HEK293 (cell line): ENCODE measurements around the gene PRKCA.

Source experiments
- CTCF ChIA-PET: fragments of 350-600 bp; formaldehyde crosslinking; extraction: SDS; loops from one replicate; lab custom pipeline; 2021; ENCODE audit warnings: antibody characterized with exemption; lab: Yijun Ruan, JAX
- POLR2A ChIA-PET: fragments of 300-600 bp; formaldehyde crosslinking; extraction: SDS; loops from one replicate; lab custom pipeline; 2020; ENCODE audit warnings: antibody characterized with exemption, inconsistent platforms; lab: Yijun Ruan, JAX
- H3K27ac ChIP-seq: fragments of 200-500 bp; sonication (Bioruptor generic); 2 replicates; pipeline ENCODE4 v1.5.1; 2014; ENCODE audit warnings: low read depth, low read length, control low read depth, inconsistent platforms; ENCODE audit errors: extremely low read depth
- H3K36me3 ChIP-seq, 2 experiments: fragments of 200-500 bp in 1 of 2; sonication (Bioruptor generic) in 1 of 2; 1 replicate in 1 of 2; 2 replicates in 1 of 2; pipeline ENCODE4 v1.5.1; 2014 to 2017; ENCODE audit warnings: inconsistent platforms in 2 of 2, low read length in 2 of 2; ENCODE audit not compliant: control insufficient read depth in 2 of 2, insufficient read depth in 1 of 2
- H3K4me1 ChIP-seq: fragments of 200-500 bp; sonication (Bioruptor generic); 2 replicates; pipeline ENCODE4 v1.5.1; 2014; ENCODE audit warnings: mild to moderate bottlenecking, low read length, inconsistent platforms; ENCODE audit not compliant: control insufficient read depth, insufficient read depth
- H3K4me3 ChIP-seq: 2 replicates; pipeline ENCODE4 v1.5.1; 2011; ENCODE audit warnings: low read depth, mild to moderate bottlenecking, control low read depth, low read length, moderate library complexity
- H3K9me3 ChIP-seq: fragments of 200-500 bp; sonication (Bioruptor generic); 2 replicates; pipeline ENCODE4 v1.5.1; 2014; ENCODE audit warnings: low read depth, low read length, inconsistent platforms; ENCODE audit not compliant: control insufficient read depth, insufficient read depth
- BCL11A ChIP-seq: fragments of 450-650 bp; formaldehyde crosslinking; IDR thresholded peaks from 2 replicates; pipeline ENCODE4 v1.5.1; 2016; ENCODE audit warnings: low read depth, missing biosample characterization, missing genetic modification characterization
- EGR2 ChIP-seq: fragments of 450-650 bp; formaldehyde crosslinking; IDR thresholded peaks from 2 replicates; pipeline ENCODE4 v1.5.1; 2016; ENCODE audit warnings: low read depth, missing biosample characterization, missing genetic modification characterization
- KLF10 ChIP-seq: fragments of 450-650 bp; IDR thresholded peaks from 2 replicates; pipeline ENCODE4 v1.5.1; 2018; ENCODE audit warnings: missing biosample characterization, mild to moderate bottlenecking, missing genetic modification characterization
- KLF16 ChIP-seq: fragments of 450-650 bp; formaldehyde crosslinking; IDR thresholded peaks from 2 replicates; pipeline ENCODE4 v1.5.1; 2017; ENCODE audit warnings: missing biosample characterization, missing genetic modification characterization
- SP3 ChIP-seq: fragments of 450-650 bp; formaldehyde crosslinking; IDR thresholded peaks from 2 replicates; pipeline ENCODE4 v1.5.1; 2016; ENCODE audit warnings: missing biosample characterization, missing genetic modification characterization
- ZBTB7A ChIP-seq: fragments of 450-650 bp; formaldehyde crosslinking; IDR thresholded peaks from 2 replicates; pipeline ENCODE4 v1.5.1; 2016; ENCODE audit warnings: low read depth, missing biosample characterization, missing genetic modification characterization
- ZFP3 ChIP-seq: fragments of 450-650 bp; formaldehyde crosslinking; IDR thresholded peaks from 2 replicates; pipeline ENCODE4 v1.5.1; 2016; ENCODE audit warnings: low read depth, missing biosample characterization, missing genetic modification characterization
- ZNF133 ChIP-seq: fragments of 450-650 bp; formaldehyde crosslinking; IDR thresholded peaks from 2 replicates; pipeline ENCODE4 v1.5.1; 2016; ENCODE audit warnings: missing biosample characterization, missing genetic modification characterization
- ZNF16 ChIP-seq: fragments of 450-650 bp; formaldehyde crosslinking; IDR thresholded peaks from 2 replicates; pipeline ENCODE4 v1.5.1; 2016; ENCODE audit warnings: low read depth, missing biosample characterization, missing genetic modification characterization
- ZNF202 ChIP-seq: fragments of 450-650 bp; formaldehyde crosslinking; IDR thresholded peaks from 2 replicates; pipeline ENCODE4 v1.5.1; 2016; ENCODE audit warnings: missing biosample characterization, missing genetic modification characterization, borderline replicate concordance
- ZNF211 ChIP-seq: fragments of 450-650 bp; formaldehyde crosslinking; IDR thresholded peaks from 2 replicates; pipeline ENCODE4 v1.5.1; 2016; ENCODE audit warnings: low read depth, missing biosample characterization, missing genetic modification characterization
- ZNF302 ChIP-seq: fragments of 450-650 bp; formaldehyde crosslinking; IDR thresholded peaks from 2 replicates; pipeline ENCODE4 v1.5.1; 2016; ENCODE audit warnings: missing biosample characterization, missing genetic modification characterization, low read depth
- ZNF394 ChIP-seq: fragments of 450-650 bp; formaldehyde crosslinking; IDR thresholded peaks from 2 replicates; pipeline ENCODE4 v1.5.1; 2016; ENCODE audit warnings: missing biosample characterization, missing genetic modification characterization, mild to moderate bottlenecking, moderate library complexity, borderline replicate concordance
- ZNF48 ChIP-seq: fragments of 450-650 bp; formaldehyde crosslinking; IDR thresholded peaks from 2 replicates; pipeline ENCODE4 v1.5.1; 2016; ENCODE audit warnings: missing biosample characterization, missing genetic modification characterization
- ZNF529 ChIP-seq: fragments of 450-650 bp; formaldehyde crosslinking; IDR thresholded peaks from 2 replicates; pipeline ENCODE4 v1.5.1; 2017; ENCODE audit warnings: missing genetic modification characterization, missing biosample characterization; ENCODE audit not compliant: insufficient replicate concordance
- ZNF530 ChIP-seq: fragments of 450-650 bp; formaldehyde crosslinking; IDR thresholded peaks from 2 replicates; pipeline ENCODE4 v1.5.1; 2016; ENCODE audit warnings: low read depth, missing biosample characterization, missing genetic modification characterization
- ZNF548 ChIP-seq: fragments of 450-650 bp; formaldehyde crosslinking; IDR thresholded peaks from 2 replicates; pipeline ENCODE4 v1.5.1; 2016; ENCODE audit warnings: missing biosample characterization, missing genetic modification characterization
- ZNF629 ChIP-seq: fragments of 450-650 bp; formaldehyde crosslinking; IDR thresholded peaks from 2 replicates; pipeline ENCODE4 v1.5.1; 2017; ENCODE audit warnings: missing biosample characterization, missing genetic modification characterization
- ZNF677 ChIP-seq: fragments of 450-650 bp; IDR thresholded peaks from 2 replicates; pipeline ENCODE4 v1.5.0; 2018; ENCODE audit warnings: missing biosample characterization, mild to moderate bottlenecking, missing genetic modification characterization, moderate library complexity
- ZNF707 ChIP-seq: fragments of 450-650 bp; formaldehyde crosslinking; IDR thresholded peaks from 2 replicates; pipeline ENCODE4 v1.5.1; 2016; ENCODE audit warnings: missing biosample characterization, missing genetic modification characterization
- ZSCAN23 ChIP-seq: fragments of 450-650 bp; formaldehyde crosslinking; IDR thresholded peaks from 2 replicates; pipeline ENCODE4 v1.5.1; 2016; ENCODE audit warnings: missing biosample characterization, missing genetic modification characterization
- ZSCAN30 ChIP-seq: fragments of 450-650 bp; IDR thresholded peaks from 2 replicates; pipeline ENCODE4 v1.5.1; 2018; ENCODE audit warnings: missing biosample characterization, mild to moderate bottlenecking, missing genetic modification characterization, moderate library complexity
- TF ChIP-seq, protein P1 (sequence below): fragments of 450-650 bp; formaldehyde crosslinking; IDR thresholded peaks from 2 replicates; pipeline ENCODE4 v1.5.1; 2016; ENCODE audit warnings: missing biosample characterization, missing genetic modification characterization
- TF ChIP-seq, protein P2 (sequence below): fragments of 450-650 bp; formaldehyde crosslinking; IDR thresholded peaks from 2 replicates; pipeline ENCODE4; 2016; ENCODE audit warnings: missing biosample characterization, missing genetic modification characterization
- TF ChIP-seq, protein P3 (sequence below): fragments of 450-650 bp; formaldehyde crosslinking; conservative IDR thresholded peaks from 2 replicates; pipeline ENCODE4 v1.5.1; 2016; ENCODE audit warnings: low read depth, missing biosample characterization, missing genetic modification characterization

PRKCA gene

DNA sequence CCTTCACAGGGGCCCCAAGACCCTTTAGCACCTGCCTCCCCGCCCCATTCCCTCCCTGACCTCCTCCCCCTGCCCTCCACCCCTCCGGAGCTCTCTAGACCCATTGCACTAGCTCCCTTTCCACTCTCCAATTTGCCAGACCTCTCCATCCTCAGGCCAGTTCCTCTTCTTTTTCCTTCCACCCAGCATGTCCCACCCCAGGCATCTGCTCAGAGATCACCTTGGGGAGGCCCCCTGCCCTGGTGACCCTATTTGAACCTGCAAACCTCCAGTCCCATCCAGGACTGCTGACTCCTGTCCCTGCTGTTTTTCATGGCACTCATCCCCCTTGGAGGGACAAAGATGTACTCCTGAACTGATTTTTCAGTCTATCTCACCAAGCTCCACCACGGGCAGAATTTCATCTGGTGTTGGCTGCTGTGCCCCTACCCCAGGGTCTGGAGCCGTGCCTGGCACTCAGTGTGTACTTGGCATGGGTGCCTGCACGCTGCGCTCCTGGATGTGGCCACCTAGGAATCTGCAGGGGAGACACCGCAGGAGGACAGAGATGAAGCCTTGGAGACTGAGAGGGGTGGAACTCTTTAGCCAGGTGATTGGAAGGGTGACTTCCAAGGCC lies 446.9 kb downstream of the PRKCA start (continued):
- no peak for TF ChIP-seq ZSCAN23 (tag by site-specific recombination)
- TF ChIP-seq ZNF529 (tag by site-specific recombination) = no peak
- no peak for TF ChIP-seq ZNF133
- no peak for TF ChIP-seq SP3
- TF ChIP-seq ZNF202 (tag by site-specific recombination) = no peak
- TF ChIP-seq BCL11A (tag by site-specific recombination) = no peak
- no peak for TF ChIP-seq ZSCAN30
- no peak for TF ChIP-seq ZNF211 (tag by site-specific recombination)
- no peak for TF ChIP-seq ZNF394
- TF ChIP-seq ZNF677 = no peak
- no peak for TF ChIP-seq ZNF629 (tag by site-specific recombination)

DNA sequence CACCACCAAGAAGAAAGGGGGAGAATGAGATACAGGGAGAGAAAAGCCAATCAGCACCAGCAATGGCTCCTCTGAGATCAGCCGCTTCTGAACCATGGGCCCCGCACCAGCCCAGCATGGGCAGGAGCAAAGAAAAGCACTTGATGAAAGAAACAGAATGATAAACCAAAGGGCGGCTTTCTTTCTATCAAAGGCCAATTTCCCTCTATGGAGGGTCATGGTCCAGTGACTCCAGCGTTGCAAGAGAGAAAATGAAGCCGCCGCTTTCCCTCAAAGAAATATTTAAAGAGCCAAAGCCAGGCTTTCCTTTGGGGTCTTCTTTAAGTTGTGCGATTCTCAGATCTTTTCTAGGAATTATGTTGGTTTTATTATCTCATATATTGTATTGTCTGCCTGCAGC lies 447.7 kb downstream of the PRKCA start:
- TF ChIP-seq KLF10 (tag by site-specific recombination) = no peak
- TF ChIP-seq, protein P1, sequence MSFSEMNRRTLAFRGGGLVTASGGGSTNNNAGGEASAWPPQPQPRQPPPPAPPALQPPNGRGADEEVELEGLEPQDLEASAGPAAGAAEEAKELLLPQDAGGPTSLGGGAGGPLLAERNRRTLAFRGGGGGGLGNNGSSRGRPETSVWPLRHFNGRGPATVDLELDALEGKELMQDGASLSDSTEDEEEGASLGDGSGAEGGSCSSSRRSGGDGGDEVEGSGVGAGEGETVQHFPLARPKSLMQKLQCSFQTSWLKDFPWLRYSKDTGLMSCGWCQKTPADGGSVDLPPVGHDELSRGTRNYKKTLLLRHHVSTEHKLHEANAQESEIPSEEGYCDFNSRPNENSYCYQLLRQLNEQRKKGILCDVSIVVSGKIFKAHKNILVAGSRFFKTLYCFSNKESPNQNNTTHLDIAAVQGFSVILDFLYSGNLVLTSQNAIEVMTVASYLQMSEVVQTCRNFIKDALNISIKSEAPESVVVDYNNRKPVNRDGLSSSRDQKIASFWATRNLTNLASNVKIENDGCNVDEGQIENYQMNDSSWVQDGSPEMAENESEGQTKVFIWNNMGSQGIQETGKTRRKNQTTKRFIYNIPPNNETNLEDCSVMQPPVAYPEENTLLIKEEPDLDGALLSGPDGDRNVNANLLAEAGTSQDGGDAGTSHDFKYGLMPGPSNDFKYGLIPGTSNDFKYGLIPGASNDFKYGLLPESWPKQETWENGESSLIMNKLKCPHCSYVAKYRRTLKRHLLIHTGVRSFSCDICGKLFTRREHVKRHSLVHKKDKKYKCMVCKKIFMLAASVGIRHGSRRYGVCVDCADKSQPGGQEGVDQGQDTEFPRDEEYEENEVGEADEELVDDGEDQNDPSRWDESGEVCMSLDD (tag by site-specific recombination) = no peak
- no peak for TF ChIP-seq ZNF211 (tag by site-specific recombination)
- TF ChIP-seq ZNF548 (tag by site-specific recombination) = no peak
- TF ChIP-seq ZNF16 (tag by site-specific recombination) = no peak
- no peak for TF ChIP-seq ZNF529 (tag by site-specific recombination)
- TF ChIP-seq EGR2 (tag by site-specific recombination) = no peak
- TF ChIP-seq, protein P2, sequence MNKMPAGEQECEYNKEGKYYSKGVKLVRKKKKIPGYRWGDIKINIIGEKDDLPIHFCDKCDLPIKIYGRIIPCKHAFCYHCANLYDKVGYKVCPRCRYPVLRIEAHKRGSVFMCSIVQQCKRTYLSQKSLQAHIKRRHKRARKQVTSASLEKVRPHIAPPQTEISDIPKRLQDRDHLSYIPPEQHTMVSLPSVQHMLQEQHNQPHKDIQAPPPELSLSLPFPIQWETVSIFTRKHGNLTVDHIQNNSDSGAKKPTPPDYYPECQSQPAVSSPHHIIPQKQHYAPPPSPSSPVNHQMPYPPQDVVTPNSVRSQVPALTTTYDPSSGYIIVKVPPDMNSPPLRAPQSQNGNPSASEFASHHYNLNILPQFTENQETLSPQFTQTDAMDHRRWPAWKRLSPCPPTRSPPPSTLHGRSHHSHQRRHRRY = no peak
- TF ChIP-seq, protein P3, sequence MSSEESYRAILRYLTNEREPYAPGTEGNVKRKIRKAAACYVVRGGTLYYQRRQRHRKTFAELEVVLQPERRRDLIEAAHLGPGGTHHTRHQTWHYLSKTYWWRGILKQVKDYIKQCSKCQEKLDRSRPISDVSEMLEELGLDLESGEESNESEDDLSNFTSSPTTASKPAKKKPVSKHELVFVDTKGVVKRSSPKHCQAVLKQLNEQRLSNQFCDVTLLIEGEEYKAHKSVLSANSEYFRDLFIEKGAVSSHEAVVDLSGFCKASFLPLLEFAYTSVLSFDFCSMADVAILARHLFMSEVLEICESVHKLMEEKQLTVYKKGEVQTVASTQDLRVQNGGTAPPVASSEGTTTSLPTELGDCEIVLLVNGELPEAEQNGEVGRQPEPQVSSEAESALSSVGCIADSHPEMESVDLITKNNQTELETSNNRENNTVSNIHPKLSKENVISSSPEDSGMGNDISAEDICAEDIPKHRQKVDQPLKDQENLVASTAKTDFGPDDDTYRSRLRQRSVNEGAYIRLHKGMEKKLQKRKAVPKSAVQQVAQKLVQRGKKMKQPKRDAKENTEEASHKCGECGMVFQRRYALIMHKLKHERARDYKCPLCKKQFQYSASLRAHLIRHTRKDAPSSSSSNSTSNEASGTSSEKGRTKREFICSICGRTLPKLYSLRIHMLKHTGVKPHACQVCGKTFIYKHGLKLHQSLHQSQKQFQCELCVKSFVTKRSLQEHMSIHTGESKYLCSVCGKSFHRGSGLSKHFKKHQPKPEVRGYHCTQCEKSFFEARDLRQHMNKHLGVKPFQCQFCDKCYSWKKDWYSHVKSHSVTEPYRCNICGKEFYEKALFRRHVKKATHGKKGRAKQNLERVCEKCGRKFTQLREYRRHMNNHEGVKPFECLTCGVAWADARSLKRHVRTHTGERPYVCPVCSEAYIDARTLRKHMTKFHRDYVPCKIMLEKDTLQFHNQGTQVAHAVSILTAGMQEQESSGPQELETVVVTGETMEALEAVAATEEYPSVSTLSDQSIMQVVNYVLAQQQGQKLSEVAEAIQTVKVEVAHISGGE = no peak
- no peak for TF ChIP-seq KLF16 (tag by site-specific recombination)
- TF ChIP-seq ZNF48 = no peak
- no peak for TF ChIP-seq ZBTB7A (tag by site-specific recombination)
- TF ChIP-seq ZNF530 (tag by site-specific recombination) = no peak
- no peak for TF ChIP-seq ZFP3
- no peak for TF ChIP-seq ZNF707 (tag by site-specific recombination)
- TF ChIP-seq ZNF302 = no peak
- Histone ChIP-seq H3K4me1 (no peaks in the 10 kb centered on the region), H3K9me3 (no peaks in the 10 kb centered on the region), H3K27ac (no peak overlapping the region), H3K4me3 (no peak overlapping the region), H3K36me3 (no peaks in the 10 kb centered on the region)
- CTCF ChIA-PET = no interaction called here
- POLR2A ChIA-PET = no interaction called here
